ENCODE data around the gene PEX26. TPM values are rescaled to one million over a fixed set of nuclear protein-coding genes. Genes with fewer than 3 reads are reported as not detected.

PEX26 gene
- total and polyA plus RNA-seq, 2 experiments from 2014 or later: 4.0 to 48.9 TPM

DNA sequence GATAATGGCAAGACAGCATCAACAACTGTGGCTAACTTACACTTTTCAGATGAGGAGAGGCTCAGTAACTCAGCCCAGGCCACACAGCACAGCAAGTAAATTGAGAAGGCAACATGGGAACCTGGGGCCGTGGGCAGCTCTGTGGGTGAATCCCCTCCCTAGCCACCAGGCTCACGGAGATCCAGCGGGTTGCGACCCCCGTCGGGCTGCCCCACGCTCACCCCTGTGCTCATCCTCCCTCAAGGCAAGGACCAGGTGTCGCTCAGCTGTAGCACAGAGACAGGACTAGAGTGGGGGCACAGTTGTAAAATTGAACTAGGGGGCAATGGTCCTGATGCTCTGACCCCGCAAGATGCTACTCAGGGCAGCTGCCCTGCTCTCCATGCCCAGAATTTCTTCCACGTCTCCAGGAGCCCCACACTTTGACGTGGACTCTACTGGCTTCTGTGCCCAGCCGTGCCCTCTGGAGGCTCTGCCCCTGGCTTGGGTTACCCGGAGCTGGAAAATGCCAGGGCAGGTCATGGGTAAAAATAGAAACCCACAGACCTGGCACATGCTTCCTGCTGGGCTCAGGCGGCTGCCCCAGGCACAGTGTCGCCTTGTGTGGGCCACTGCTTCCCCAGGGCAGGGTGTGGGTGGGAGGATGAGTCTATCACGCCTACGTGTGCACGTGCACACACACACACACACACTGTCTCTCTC, 41.8 kb downstream of the PEX26 start:
- no peak overlapping the region for H3K27ac Mint-ChIP-seq
- Histone ChIP-seq H3K4me3 (no peak overlapping the region), H3K27ac (ENCODE audit: low read depth) (no peak overlapping the region), H3F3A (replicated peaks; ENCODE audit: low read depth) (no peaks in the 10 kb centered on the region), H4K20me1 (replicated peaks; ENCODE audit: insufficient read depth) (no peaks in the 10 kb centered on the region), H3K27me3 (ENCODE audit: insufficient read depth) (no peaks in the 10 kb centered on the region), H3K9me2 (ENCODE audit: insufficient read depth) (no peaks in the 10 kb centered on the region), H3K4me1 (ENCODE audit: insufficient read depth) (no peaks in the 10 kb centered on the region), H3K36me3 (ENCODE audit: insufficient read depth) (no peaks in the 10 kb centered on the region), H2AFZ (no peak overlapping the region), H3K4me2 (no peak overlapping the region), H3K79me2 (replicated peaks; ENCODE audit: insufficient read depth) (no peaks in the 10 kb centered on the region)
- H3K36me3 Mint-ChIP-seq (ENCODE audit: low read depth): no peaks in the 10 kb centered on the region
- TF ChIP-seq, protein P1, sequence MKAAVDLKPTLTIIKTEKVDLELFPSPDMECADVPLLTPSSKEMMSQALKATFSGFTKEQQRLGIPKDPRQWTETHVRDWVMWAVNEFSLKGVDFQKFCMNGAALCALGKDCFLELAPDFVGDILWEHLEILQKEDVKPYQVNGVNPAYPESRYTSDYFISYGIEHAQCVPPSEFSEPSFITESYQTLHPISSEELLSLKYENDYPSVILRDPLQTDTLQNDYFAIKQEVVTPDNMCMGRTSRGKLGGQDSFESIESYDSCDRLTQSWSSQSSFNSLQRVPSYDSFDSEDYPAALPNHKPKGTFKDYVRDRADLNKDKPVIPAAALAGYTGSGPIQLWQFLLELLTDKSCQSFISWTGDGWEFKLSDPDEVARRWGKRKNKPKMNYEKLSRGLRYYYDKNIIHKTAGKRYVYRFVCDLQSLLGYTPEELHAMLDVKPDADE (IDR thresholded peaks at IDR 0.05): no peak
- TF ChIP-seq JUNB (IDR thresholded peaks at IDR 0.05; ENCODE audit: unreplicated experiment): no peak
- TF ChIP-seq ZNF114 (CRISPR knock-in tag; IDR thresholded peaks at IDR 0.05): no peak
- TF ChIP-seq, protein P2, sequence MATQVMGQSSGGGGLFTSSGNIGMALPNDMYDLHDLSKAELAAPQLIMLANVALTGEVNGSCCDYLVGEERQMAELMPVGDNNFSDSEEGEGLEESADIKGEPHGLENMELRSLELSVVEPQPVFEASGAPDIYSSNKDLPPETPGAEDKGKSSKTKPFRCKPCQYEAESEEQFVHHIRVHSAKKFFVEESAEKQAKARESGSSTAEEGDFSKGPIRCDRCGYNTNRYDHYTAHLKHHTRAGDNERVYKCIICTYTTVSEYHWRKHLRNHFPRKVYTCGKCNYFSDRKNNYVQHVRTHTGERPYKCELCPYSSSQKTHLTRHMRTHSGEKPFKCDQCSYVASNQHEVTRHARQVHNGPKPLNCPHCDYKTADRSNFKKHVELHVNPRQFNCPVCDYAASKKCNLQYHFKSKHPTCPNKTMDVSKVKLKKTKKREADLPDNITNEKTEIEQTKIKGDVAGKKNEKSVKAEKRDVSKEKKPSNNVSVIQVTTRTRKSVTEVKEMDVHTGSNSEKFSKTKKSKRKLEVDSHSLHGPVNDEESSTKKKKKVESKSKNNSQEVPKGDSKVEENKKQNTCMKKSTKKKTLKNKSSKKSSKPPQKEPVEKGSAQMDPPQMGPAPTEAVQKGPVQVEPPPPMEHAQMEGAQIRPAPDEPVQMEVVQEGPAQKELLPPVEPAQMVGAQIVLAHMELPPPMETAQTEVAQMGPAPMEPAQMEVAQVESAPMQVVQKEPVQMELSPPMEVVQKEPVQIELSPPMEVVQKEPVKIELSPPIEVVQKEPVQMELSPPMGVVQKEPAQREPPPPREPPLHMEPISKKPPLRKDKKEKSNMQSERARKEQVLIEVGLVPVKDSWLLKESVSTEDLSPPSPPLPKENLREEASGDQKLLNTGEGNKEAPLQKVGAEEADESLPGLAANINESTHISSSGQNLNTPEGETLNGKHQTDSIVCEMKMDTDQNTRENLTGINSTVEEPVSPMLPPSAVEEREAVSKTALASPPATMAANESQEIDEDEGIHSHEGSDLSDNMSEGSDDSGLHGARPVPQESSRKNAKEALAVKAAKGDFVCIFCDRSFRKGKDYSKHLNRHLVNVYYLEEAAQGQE (IDR thresholded peaks at IDR 0.05; ENCODE audit: unreplicated experiment): no peak
- TF ChIP-seq STAT1 (IDR thresholded peaks at IDR 0.05; ENCODE audit: unreplicated experiment): no peak
- TF ChIP-seq, protein P3, sequence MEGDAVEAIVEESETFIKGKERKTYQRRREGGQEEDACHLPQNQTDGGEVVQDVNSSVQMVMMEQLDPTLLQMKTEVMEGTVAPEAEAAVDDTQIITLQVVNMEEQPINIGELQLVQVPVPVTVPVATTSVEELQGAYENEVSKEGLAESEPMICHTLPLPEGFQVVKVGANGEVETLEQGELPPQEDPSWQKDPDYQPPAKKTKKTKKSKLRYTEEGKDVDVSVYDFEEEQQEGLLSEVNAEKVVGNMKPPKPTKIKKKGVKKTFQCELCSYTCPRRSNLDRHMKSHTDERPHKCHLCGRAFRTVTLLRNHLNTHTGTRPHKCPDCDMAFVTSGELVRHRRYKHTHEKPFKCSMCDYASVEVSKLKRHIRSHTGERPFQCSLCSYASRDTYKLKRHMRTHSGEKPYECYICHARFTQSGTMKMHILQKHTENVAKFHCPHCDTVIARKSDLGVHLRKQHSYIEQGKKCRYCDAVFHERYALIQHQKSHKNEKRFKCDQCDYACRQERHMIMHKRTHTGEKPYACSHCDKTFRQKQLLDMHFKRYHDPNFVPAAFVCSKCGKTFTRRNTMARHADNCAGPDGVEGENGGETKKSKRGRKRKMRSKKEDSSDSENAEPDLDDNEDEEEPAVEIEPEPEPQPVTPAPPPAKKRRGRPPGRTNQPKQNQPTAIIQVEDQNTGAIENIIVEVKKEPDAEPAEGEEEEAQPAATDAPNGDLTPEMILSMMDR (conservative IDR thresholded peaks at IDR 0.05; ENCODE audit: low read depth in 2 of 2): no peak
- TF ChIP-seq NANOG (IDR thresholded peaks at IDR 0.05; ENCODE audit: borderline replicate concordance): no peak
- TF ChIP-seq, protein P4, sequence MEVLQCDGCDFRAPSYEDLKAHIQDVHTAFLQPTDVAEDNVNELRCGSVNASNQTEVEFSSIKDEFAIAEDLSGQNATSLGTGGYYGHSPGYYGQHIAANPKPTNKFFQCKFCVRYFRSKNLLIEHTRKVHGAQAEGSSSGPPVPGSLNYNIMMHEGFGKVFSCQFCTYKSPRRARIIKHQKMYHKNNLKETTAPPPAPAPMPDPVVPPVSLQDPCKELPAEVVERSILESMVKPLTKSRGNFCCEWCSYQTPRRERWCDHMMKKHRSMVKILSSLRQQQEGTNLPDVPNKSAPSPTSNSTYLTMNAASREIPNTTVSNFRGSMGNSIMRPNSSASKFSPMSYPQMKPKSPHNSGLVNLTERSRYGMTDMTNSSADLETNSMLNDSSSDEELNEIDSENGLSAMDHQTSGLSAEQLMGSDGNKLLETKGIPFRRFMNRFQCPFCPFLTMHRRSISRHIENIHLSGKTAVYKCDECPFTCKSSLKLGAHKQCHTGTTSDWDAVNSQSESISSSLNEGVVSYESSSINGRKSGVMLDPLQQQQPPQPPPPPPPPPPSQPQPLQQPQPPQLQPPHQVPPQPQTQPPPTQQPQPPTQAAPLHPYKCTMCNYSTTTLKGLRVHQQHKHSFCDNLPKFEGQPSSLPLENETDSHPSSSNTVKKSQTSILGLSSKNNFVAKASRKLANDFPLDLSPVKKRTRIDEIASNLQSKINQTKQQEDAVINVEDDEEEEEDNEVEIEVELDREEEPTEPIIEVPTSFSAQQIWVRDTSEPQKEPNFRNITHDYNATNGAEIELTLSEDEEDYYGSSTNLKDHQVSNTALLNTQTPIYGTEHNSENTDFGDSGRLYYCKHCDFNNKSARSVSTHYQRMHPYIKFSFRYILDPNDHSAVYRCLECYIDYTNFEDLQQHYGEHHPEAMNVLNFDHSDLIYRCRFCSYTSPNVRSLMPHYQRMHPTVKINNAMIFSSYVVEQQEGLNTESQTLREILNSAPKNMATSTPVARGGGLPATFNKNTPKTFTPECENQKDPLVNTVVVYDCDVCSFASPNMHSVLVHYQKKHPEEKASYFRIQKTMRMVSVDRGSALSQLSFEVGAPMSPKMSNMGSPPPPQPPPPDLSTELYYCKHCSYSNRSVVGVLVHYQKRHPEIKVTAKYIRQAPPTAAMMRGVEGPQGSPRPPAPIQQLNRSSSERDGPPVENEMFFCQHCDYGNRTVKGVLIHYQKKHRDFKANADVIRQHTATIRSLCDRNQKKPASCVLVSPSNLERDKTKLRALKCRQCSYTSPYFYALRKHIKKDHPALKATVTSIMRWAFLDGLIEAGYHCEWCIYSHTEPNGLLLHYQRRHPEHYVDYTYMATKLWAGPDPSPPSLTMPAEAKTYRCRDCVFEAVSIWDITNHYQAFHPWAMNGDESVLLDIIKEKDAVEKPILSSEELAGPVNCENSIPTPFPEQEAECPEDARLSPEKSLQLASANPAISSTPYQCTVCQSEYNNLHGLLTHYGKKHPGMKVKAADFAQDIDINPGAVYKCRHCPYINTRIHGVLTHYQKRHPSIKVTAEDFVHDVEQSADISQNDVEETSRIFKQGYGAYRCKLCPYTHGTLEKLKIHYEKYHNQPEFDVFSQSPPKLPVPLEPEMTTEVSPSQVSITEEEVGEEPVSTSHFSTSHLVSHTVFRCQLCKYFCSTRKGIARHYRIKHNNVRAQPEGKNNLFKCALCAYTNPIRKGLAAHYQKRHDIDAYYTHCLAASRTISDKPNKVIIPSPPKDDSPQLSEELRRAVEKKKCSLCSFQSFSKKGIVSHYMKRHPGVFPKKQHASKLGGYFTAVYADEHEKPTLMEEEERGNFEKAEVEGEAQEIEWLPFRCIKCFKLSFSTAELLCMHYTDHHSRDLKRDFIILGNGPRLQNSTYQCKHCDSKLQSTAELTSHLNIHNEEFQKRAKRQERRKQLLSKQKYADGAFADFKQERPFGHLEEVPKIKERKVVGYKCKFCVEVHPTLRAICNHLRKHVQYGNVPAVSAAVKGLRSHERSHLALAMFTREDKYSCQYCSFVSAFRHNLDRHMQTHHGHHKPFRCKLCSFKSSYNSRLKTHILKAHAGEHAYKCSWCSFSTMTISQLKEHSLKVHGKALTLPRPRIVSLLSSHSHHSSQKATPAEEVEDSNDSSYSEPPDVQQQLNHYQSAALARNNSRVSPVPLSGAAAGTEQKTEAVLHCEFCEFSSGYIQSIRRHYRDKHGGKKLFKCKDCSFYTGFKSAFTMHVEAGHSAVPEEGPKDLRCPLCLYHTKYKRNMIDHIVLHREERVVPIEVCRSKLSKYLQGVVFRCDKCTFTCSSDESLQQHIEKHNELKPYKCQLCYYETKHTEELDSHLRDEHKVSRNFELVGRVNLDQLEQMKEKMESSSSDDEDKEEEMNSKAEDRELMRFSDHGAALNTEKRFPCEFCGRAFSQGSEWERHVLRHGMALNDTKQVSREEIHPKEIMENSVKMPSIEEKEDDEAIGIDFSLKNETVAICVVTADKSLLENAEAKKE (CRISPR knock-in tag; IDR thresholded peaks at IDR 0.05): no peak
- TF ChIP-seq ZNF331 (CRISPR knock-in tag; IDR thresholded peaks at IDR 0.05; ENCODE audit: low read depth): no peak
- TF ChIP-seq EZH2 (IDR thresholded peaks at IDR 0.05; ENCODE audit: low read depth, unreplicated experiment): no peak
- no peak for TF ChIP-seq CREB1 (CRISPR knock-in tag; IDR thresholded peaks at IDR 0.05; ENCODE audit: low read depth)
- no peak for TF ChIP-seq POLR2AphosphoS5 (IDR thresholded peaks at IDR 0.05; ENCODE audit: low read depth)
- TF ChIP-seq EZH2phosphoT487 (IDR thresholded peaks at IDR 0.05; ENCODE audit: unreplicated experiment): no peak
- ATAC-seq (no peak), DNase-seq (ENCODE audit: low spot score) (no peak)
- no peak overlapping the region; the same call in 2 of the 3 replicates for H3K4me3 Mint-ChIP-seq
- peaks cover 6% of the 10 kb centered on the region; the same call in 1 of the 3 replicates for H3K4me1 Mint-ChIP-seq
- H3K27me3 Mint-ChIP-seq (ENCODE audit: insufficient read depth, low read depth, poor library complexity): peaks cover 3% of the 10 kb centered on the region
- H3K9me3 Mint-ChIP-seq: no peaks in the 10 kb centered on the region

Measured in GM23338 (cell line).